Measurements from ENCODE around the gene KCNN1.
"Not testable (repeated sequence)": the region's sequence is repeated elsewhere in the genome, so short reads cannot be mapped to it uniquely, and the experiment has no call there.

KCNN1 gene

GRCh38 chr19:18031401-18031800 lies 64.5 kb downstream of the KCNN1 start:
- DNase-seq: not testable (repeated sequence)

- not testable (repeated sequence) for DNase-seq
Measured at GRCh38 chr19:18032102-18032501, 65.2 kb downstream of the KCNN1 start.

GRCh38 chr19:18041054-18041453 lies 74.1 kb downstream of the KCNN1 start:
- no peak for DNase-seq

GRCh38 chr19:18043676-18044075 lies 76.8 kb downstream of the KCNN1 start:
- no peak for DNase-seq

GRCh38 chr19:18044825-18045304 lies 78.0 kb downstream of the KCNN1 start:
- peak; percentile 79 to 83 for DNase-seq

- DNase-seq: peak in 1 of 2 donors; percentile 5
Measured at GRCh38 chr19:18045307-18046050, 78.6 kb downstream of the KCNN1 start.

- DNase-seq: no peak
Measured at GRCh38 chr19:18046059-18046718, 79.3 kb downstream of the KCNN1 start.

- no peak for DNase-seq
Measured at GRCh38 chr19:18049385-18049784, 82.5 kb downstream of the KCNN1 start.

Measured in stimulated activated CD4-positive, alpha-beta T cell treated with anti-CD3 and anti-CD28 coated beads, Interleukin-2, amount 100 ng/mL, for 48 hours (primary cell).